ENCODE data around the gene GRID2IP. TPM values are rescaled to one million over a fixed set of nuclear protein-coding genes. Genes with fewer than 3 reads are reported as not detected.

Gene GRID2IP
- total RNA-seq, 1 donor from 2014 or later: 0.43 TPM

DNA sequence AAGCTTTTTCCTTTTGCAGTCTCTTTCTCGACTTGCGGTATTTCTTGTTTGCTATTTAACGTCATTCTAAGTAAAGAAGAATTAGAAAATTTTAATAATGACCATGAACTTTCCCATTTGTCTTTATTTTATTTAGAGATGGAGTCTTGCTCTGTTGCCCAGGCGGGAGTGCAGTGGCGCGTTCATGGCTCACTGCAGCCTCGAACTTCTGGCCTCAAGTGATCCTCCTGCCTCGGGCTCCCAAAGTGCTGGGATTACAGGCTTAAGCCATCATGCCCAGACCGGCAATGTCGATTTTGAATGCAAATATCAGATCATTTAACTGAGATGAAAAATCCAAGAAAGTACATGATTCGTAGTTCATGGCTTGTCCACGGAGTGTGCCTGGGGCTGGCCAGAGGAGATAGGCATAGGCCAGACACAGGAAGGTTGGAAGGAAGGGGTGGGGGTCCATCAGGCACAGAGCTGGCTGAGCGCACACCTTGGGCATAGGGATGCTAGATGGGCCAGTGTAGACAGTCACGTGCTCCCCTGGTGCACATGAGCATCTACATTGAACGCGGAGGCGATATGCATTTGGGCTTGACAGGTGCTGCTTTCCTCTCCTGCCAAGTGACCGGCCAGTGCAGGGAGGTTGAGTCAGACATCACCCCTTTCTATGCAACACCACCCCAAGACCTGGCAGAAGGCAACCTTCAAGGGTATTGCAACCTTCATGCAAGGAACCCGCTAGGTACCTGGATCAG, 64.7 kb downstream of the GRID2IP start:
- Mint-ChIP-seq H3K27ac (no peak overlapping the region), H3K36me3 (no peaks in the 10 kb centered on the region), H3K27me3 (peaks cover 4% of the 10 kb centered on the region), H3K4me1 (ENCODE audit: unreplicated experiment) (peaks cover 6% of the 10 kb centered on the region), H3K4me3 (no peak overlapping the region), H3K9me3 (peaks cover 5% of the 10 kb centered on the region)
- no peak for DNase-seq (ENCODE audit: extremely low spot score, unreplicated experiment)
- TF ChIP-seq, protein P1, sequence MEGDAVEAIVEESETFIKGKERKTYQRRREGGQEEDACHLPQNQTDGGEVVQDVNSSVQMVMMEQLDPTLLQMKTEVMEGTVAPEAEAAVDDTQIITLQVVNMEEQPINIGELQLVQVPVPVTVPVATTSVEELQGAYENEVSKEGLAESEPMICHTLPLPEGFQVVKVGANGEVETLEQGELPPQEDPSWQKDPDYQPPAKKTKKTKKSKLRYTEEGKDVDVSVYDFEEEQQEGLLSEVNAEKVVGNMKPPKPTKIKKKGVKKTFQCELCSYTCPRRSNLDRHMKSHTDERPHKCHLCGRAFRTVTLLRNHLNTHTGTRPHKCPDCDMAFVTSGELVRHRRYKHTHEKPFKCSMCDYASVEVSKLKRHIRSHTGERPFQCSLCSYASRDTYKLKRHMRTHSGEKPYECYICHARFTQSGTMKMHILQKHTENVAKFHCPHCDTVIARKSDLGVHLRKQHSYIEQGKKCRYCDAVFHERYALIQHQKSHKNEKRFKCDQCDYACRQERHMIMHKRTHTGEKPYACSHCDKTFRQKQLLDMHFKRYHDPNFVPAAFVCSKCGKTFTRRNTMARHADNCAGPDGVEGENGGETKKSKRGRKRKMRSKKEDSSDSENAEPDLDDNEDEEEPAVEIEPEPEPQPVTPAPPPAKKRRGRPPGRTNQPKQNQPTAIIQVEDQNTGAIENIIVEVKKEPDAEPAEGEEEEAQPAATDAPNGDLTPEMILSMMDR (conservative IDR thresholded peaks at IDR 0.05): no peak

DNA sequence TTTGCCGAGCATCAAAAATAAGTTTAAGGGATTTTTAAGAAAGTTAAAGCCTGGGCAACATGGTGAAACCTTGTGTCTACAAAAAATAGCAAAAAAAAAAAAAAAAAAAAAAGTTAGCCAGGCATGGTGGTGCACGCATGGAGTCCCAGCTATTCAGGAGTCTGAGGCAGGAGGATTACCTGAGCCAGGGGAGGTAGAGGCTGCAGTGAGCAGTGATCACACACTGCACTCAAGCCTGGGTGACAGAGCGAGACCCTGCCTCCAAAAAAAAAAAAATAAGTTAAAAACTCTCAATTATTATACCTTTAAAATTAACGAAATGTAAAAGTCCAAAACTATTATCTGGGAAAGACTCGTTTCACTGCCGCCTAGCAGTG, 68.5 kb downstream of the GRID2IP start:
- Mint-ChIP-seq H3K4me3 (peak overlapping the region; percentile 98), H3K27ac (peak overlapping the region; percentile 99), H3K4me1 (ENCODE audit: unreplicated experiment) (peaks cover 32% of the 10 kb centered on the region), H3K36me3 (peaks cover 8% of the 10 kb centered on the region), H3K27me3 (no peaks in the 10 kb centered on the region), H3K9me3 (peaks cover 5% of the 10 kb centered on the region)
- TF ChIP-seq, protein P1 (conservative IDR thresholded peaks at IDR 0.05): no peak
- DNase-seq (ENCODE audit: extremely low spot score, unreplicated experiment): no peak

DNA sequence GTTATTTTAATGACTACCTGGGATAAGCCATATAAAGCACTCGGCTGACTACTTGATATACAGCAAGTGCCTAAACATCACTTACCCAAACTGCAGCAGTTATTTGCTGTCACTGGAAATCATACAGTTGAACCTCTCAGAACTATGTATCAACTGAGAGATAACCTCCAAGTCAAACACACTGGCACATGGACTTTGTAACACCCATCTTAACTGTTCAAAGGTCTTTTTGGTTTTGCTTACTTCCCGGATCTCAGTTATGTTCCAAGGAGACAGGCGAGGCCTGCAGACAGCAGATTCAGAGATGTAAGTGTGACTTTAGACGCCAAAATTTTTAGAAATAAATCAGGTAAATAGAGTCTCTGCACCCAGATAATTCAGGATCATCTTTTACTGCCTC, 69.0 kb downstream of the GRID2IP start:
- H3K27me3 Mint-ChIP-seq: no peaks in the 10 kb centered on the region
- peak overlapping the region; percentile 99 for H3K27ac Mint-ChIP-seq
- TF ChIP-seq, protein P1 (conservative IDR thresholded peaks at IDR 0.05): no peak
- H3K4me3 Mint-ChIP-seq: peak overlapping the region; percentile 98
- DNase-seq (ENCODE audit: extremely low spot score, unreplicated experiment): no peak
- H3K9me3 Mint-ChIP-seq: peaks cover 5% of the 10 kb centered on the region
- peaks cover 36% of the 10 kb centered on the region for H3K4me1 Mint-ChIP-seq (ENCODE audit: unreplicated experiment)
- peaks cover 8% of the 10 kb centered on the region for H3K36me3 Mint-ChIP-seq

DNA sequence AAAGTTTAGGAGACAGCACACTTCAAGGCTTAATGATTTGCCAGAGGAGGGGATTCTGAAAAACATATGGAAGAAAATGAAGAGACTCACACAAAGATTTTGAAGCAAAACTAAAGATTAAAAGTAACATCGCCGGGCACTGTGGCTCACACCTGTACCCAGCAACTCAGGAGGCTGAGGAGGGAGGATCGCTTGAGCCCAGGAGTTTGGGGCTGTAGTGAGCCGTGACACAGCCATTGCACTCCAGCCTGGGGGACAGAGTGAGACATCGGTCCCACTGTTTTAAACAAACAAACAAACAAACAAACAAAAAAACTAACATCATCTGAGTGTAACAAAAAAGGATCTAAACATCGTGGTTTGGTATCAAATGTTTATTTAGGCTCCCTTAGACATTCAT, 69.8 kb downstream of the GRID2IP start:
- Mint-ChIP-seq H3K9me3 (peaks cover 5% of the 10 kb centered on the region), H3K27me3 (no peaks in the 10 kb centered on the region), H3K27ac (peak overlapping the region; percentile 67), H3K4me3 (peak overlapping the region; percentile 76), H3K36me3 (peaks cover 8% of the 10 kb centered on the region), H3K4me1 (ENCODE audit: unreplicated experiment) (peaks cover 43% of the 10 kb centered on the region)
- TF ChIP-seq, protein P1 (conservative IDR thresholded peaks at IDR 0.05): no peak
- no peak for DNase-seq (ENCODE audit: extremely low spot score, unreplicated experiment)

DNA sequence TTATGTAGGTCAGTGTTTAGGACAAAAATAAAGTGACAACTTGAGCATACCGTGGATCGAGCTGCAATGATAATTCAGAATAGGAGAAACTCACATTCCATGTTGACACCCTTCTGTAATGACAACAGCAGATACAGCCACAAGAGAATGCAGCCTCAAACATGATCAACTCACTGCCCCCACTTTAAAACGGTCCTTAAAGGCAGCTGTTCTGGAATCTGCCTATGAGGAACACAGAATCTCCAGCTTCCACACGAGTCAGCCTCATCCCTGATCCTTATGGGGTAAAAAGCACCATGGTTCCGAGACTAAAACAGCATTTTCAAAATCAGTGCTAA, 71.0 kb downstream of the GRID2IP start:
- Mint-ChIP-seq H3K27me3 (no peaks in the 10 kb centered on the region), H3K36me3 (peaks cover 8% of the 10 kb centered on the region), H3K4me3 (peak overlapping the region; percentile 4), H3K27ac (peak overlapping the region; percentile 63), H3K4me1 (ENCODE audit: unreplicated experiment) (peaks cover 48% of the 10 kb centered on the region), H3K9me3 (peaks cover 5% of the 10 kb centered on the region)
- DNase-seq (ENCODE audit: extremely low spot score, unreplicated experiment): no peak
- TF ChIP-seq, protein P1 (conservative IDR thresholded peaks at IDR 0.05): no peak

Measured in type B pancreatic cell (in vitro differentiated cells).